GM23338 (cell line): ENCODE measurements around the gene ANXA6. TPM values are rescaled to one million over a fixed set of nuclear protein-coding genes. Genes with fewer than 3 reads are reported as not detected.

Source experiments
- ATAC-seq: fragments of 200-7000 bp; cut with Tn5 transposase; 3 replicates; pipeline ENCODE4 v1.9.1; 2020
- DNase-seq: peaks from one replicate; pipeline ENCODE4 v3.0.0-alpha.2; 2015; ENCODE audit warnings: low spot score
- H2AFZ ChIP-seq: fragments of 200-600 bp; sonication (generic); 2 replicates; pipeline ENCODE4 v1.8.0; 2016; ENCODE audit warnings: antibody characterized with exemption, mild to moderate bottlenecking, moderate library complexity
- H3F3A ChIP-seq: fragments of 200-600 bp; sonication (generic); replicated peaks from 2 replicates; pipeline ENCODE4 v1.8.0; 2017; ENCODE audit warnings: antibody characterized with exemption, mixed run types, low read depth
- H3K27ac ChIP-seq: fragments of 200-600 bp; sonication (generic); 2 replicates; pipeline ENCODE4 v1.6.1; 2016; ENCODE audit warnings: low read depth
- H3K27me3 ChIP-seq: fragments of 200-600 bp; sonication (generic); 2 replicates; pipeline ENCODE4 v1.8.0; 2016; ENCODE audit warnings: mild to moderate bottlenecking, mixed run types, moderate library complexity; ENCODE audit not compliant: insufficient read depth
- H3K36me3 ChIP-seq: fragments of 200-600 bp; sonication (generic); 2 replicates; pipeline ENCODE4 v1.8.0; 2016; ENCODE audit warnings: mild to moderate bottlenecking; ENCODE audit not compliant: insufficient read depth
- H3K4me1 ChIP-seq: fragments of 200-600 bp; sonication (generic); 2 replicates; pipeline ENCODE4 v1.8.0; 2016; ENCODE audit warnings: mild to moderate bottlenecking, moderate library complexity; ENCODE audit not compliant: insufficient read depth
- H3K4me2 ChIP-seq: fragments of 200-600 bp; sonication (generic); 2 replicates; pipeline ENCODE4 v1.7.1; 2017; ENCODE audit warnings: mixed run types
- H3K4me3 ChIP-seq: fragments of 200-600 bp; sonication (generic); 2 replicates; pipeline ENCODE4 v1.6.1; 2016; ENCODE audit warnings: mixed run types
- H3K79me2 ChIP-seq: fragments of 200-600 bp; sonication (generic); replicated peaks from 2 replicates; pipeline ENCODE4 v1.8.0; 2017; ENCODE audit warnings: mild to moderate bottlenecking; ENCODE audit not compliant: insufficient read depth
- H3K9me2 ChIP-seq: fragments of 200-600 bp; sonication (generic); 2 replicates; pipeline ENCODE4 v1.8.0; 2017; ENCODE audit not compliant: insufficient read depth
- H4K20me1 ChIP-seq: fragments of 200-600 bp; sonication (generic); replicated peaks from 2 replicates; pipeline ENCODE4 v1.8.0; 2017; ENCODE audit warnings: mild to moderate bottlenecking; ENCODE audit not compliant: insufficient read depth
- H3K27ac Mint-ChIP-seq: 2 replicates; pipeline ENCODE4 v1.8.0; 2020; ENCODE audit warnings: inconsistent platforms, mild to moderate bottlenecking, moderate library complexity, mixed read lengths
- H3K27me3 Mint-ChIP-seq: 3 replicates; pipeline ENCODE4 v1.8.0; 2022; ENCODE audit warnings: low read depth, mild to moderate bottlenecking, moderate library complexity, mixed read lengths, inconsistent platforms; ENCODE audit not compliant: insufficient read depth, poor library complexity
- H3K36me3 Mint-ChIP-seq: 3 replicates; pipeline ENCODE4 v1.8.0; 2021; ENCODE audit warnings: low read depth, mild to moderate bottlenecking, inconsistent platforms, moderate library complexity, mixed read lengths
- H3K4me1 Mint-ChIP-seq: 3 replicates; pipeline ENCODE4 v1.8.0; 2020; ENCODE audit warnings: mild to moderate bottlenecking, inconsistent platforms, mixed read lengths
- H3K4me3 Mint-ChIP-seq: 3 replicates; pipeline ENCODE4 v1.8.0; 2021; ENCODE audit warnings: moderate library complexity, mild to moderate bottlenecking, inconsistent platforms, mixed read lengths
- H3K9me3 Mint-ChIP-seq: 3 replicates; pipeline ENCODE4 v1.8.0; 2020; ENCODE audit warnings: moderate library complexity, mild to moderate bottlenecking, inconsistent platforms, mixed read lengths
- CREB1 ChIP-seq: fragments of 250-450 bp; sonication (Bioruptor Pico); IDR thresholded peaks from 2 replicates; pipeline ENCODE4 v1.5.0; 2020; ENCODE audit warnings: low read depth, mild to moderate bottlenecking, moderate library complexity
- CTCF ChIP-seq, 2 experiments: fragments of 200-600 bp in 1 of 2; sonication (generic) in 1 of 2; conservative IDR thresholded peaks; 2 replicates each; pipeline versions ENCODE4 v1.5.1 to v1.6.1; 2016 to 2017; ENCODE audit warnings: antibody characterized with exemption in 2 of 2, low read depth in 2 of 2, mild to moderate bottlenecking in 2 of 2, moderate library complexity in 1 of 2
- ETS1 ChIP-seq: IDR thresholded peaks from 2 replicates; pipeline ENCODE4 v1.6.1; 2016; ENCODE audit warnings: antibody characterized with exemption
- EZH2 ChIP-seq: fragments of 200-600 bp; sonication (generic); IDR thresholded peaks from one replicate; pipeline ENCODE4 v1.8.0; 2017; ENCODE audit warnings: antibody characterized with exemption, mild to moderate bottlenecking, low read depth; ENCODE audit not compliant: unreplicated experiment
- EZH2phosphoT487 ChIP-seq: fragments of 200-600 bp; sonication (generic); IDR thresholded peaks from one replicate; pipeline ENCODE4 v1.8.1; 2018; ENCODE audit warnings: antibody characterized with exemption; ENCODE audit not compliant: unreplicated experiment
- JUNB ChIP-seq: IDR thresholded peaks from one replicate; pipeline ENCODE4 v1.6.1; 2016; ENCODE audit warnings: antibody characterized with exemption; ENCODE audit not compliant: unreplicated experiment
- NANOG ChIP-seq: IDR thresholded peaks from 2 replicates; pipeline ENCODE4 v1.6.1; 2016; ENCODE audit warnings: antibody characterized with exemption, borderline replicate concordance
- POLR2AphosphoS5 ChIP-seq: IDR thresholded peaks from 2 replicates; pipeline ENCODE4 v1.6.1; 2016; ENCODE audit warnings: antibody characterized with exemption, low read depth
- REST ChIP-seq: IDR thresholded peaks from one replicate; pipeline ENCODE4 v1.6.1; 2018; ENCODE audit warnings: antibody characterized with exemption; ENCODE audit not compliant: unreplicated experiment
- STAT1 ChIP-seq: IDR thresholded peaks from one replicate; pipeline ENCODE4 v1.6.1; 2016; ENCODE audit warnings: antibody characterized with exemption; ENCODE audit not compliant: unreplicated experiment
- ZNF114 ChIP-seq: fragments of 250-450 bp; sonication (Bioruptor Pico); IDR thresholded peaks from 2 replicates; pipeline ENCODE4 v1.5.0; 2020; ENCODE audit warnings: mild to moderate bottlenecking, moderate library complexity
- ZNF331 ChIP-seq: fragments of 250-450 bp; sonication (Bioruptor Pico); IDR thresholded peaks from 2 replicates; pipeline ENCODE4 v1.5.0; 2020; ENCODE audit warnings: low read depth, mild to moderate bottlenecking, moderate library complexity
- polyA plus RNA-seq: library from polyadenylated mRNA; unstranded; fragments of >200 nt; fragmentation: Nextera tagmentation; extraction: Ambion mirVana; gene quantifications from 2 replicates; pipeline ENCODE4 v1.2.1, GENCODE V29; 2016
- total RNA-seq: library from RNA; depleted of rRNA; stranded (reverse); fragments of >200 nt; shearing (Covaris generic); gene quantifications from 2 replicates; pipeline ENCODE4 v1.2.3, GENCODE V29; 2014

Gene ANXA6
- total and polyA plus RNA-seq, 2 experiments from 2014 or later: 26.5 to 110 TPM

- no peak for TF ChIP-seq REST
- no peak for TF ChIP-seq EZH2phosphoT487
- no peak for TF ChIP-seq ZNF331 (CRISPR knock-in tag)
- no peak for TF ChIP-seq ETS1
- TF ChIP-seq JUNB: no peak
- TF ChIP-seq EZH2: no peak
- no peak for TF ChIP-seq STAT1
- TF ChIP-seq POLR2AphosphoS5: no peak
- no peak for TF ChIP-seq CREB1 (CRISPR knock-in tag)
- TF ChIP-seq ZNF114 (CRISPR knock-in tag): no peak
These were observed 9.0 kb downstream of the ANXA6 start (continued) for GRCh38 chr5:151148583-151148982.

- H3K4me2 ChIP-seq: no peak overlapping the region
- no peaks in the 10 kb centered on the region for H3F3A ChIP-seq
- H3K27ac ChIP-seq: no peak overlapping the region
- H3K4me3 ChIP-seq: no peak overlapping the region
- TF ChIP-seq JUNB (no peak), POLR2AphosphoS5 (no peak), CREB1 (CRISPR knock-in tag) (no peak), NANOG (no peak), STAT1 (no peak), EZH2phosphoT487 (no peak), CTCF (conservative IDR thresholded peaks at IDR 0.05; ENCODE audit: low read depth in 2 of 2) (no peak), ETS1 (no peak)
- H4K20me1 ChIP-seq: peaks cover 6% of the 10 kb centered on the region
- Mint-ChIP-seq H3K4me3 (no peak overlapping the region), H3K36me3 (no peaks in the 10 kb centered on the region; the same call in 2 of the 3 replicates), H3K4me1 (peaks cover 12% of the 10 kb centered on the region), H3K27me3 (peaks cover 5% of the 10 kb centered on the region), H3K9me3 (no peaks in the 10 kb centered on the region), H3K27ac (no peak overlapping the region)
- H3K4me1 ChIP-seq: peaks cover 3% of the 10 kb centered on the region
- no peaks in the 10 kb centered on the region for H3K27me3 ChIP-seq
- ATAC-seq (no peak), DNase-seq (no peak)
- H3K79me2 ChIP-seq: no peaks in the 10 kb centered on the region; the same call in 1 of the 2 replicates
- H3K36me3 ChIP-seq: no peaks in the 10 kb centered on the region; the same call in none of the 2 replicates
- no peaks in the 10 kb centered on the region for H3K9me2 ChIP-seq
- H2AFZ ChIP-seq: no peak overlapping the region
These were observed 10.5 kb downstream of the ANXA6 start for GRCh38 chr5:151147033-151147432.
